Fibroblast of the conjunctiva (primary cell): ENCODE measurements around the gene PCA3.
A peak's percentile ranks its signal among the peaks of the same experiment; 100 is the strongest.
"Not testable (repeated sequence)": the region's sequence is repeated elsewhere in the genome, so short reads cannot be mapped to it uniquely, and the experiment has no call there.

ENCODE experiments used
- DNase-seq: peaks from one replicate; pipeline ENCODE4 v3.0.0-alpha.2; 2010; ENCODE audit warnings: low read depth

Gene PCA3

DNA sequence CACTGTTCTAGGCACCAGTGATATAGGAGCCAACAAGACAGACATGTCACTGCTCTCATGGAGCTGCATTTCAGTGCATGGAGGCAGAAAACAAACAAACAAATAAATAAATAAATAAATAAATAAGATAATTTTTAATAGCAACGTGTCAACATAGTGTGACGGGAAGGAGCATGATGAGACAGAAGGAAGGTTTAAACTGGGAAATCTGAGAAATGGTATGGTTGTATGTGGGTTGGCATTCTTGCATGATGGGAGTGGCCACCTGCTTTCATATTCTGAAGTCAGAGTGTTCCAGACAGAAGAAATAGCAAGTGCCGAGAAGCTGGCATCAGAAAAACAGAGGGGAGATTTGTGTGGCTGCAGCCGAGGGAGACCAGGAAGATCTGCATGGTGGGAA, at the start of gene PCA3:
Gene PCA3, plus strand, starts transcription at position 301 of the 400 bp plus-strand sequence.
- DNase-seq = no peak

DNA sequence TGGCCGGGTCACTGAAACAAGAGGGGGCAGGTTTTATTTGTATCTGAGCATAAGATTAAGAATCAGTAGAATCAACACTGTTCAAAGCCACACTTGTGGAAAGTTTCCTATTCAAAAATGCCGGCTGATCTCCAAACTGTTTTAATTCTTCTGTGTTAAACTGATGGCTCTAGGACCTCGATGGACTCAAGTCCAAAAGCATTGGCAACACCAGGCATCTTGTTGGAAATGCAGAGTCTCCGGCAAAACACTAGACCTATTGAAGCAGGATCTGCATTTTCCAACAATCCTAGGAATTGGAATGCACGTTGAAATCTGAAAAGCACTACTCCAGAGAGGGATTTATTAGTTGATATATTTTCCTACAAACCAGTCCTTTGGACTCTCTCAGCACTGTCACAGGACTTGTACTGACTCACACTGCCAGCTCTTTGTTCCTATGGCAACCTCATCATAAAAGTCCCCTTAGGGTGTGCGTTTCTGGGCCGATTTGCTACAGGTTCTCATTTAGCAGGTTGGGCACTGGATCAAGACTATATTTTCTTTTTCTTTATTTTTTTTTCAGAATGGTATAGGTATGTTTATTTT, 48.1 kb upstream of the PCA3 start:
- no peak for DNase-seq

GRCh38 chr9:76717176-76717575, 47.1 kb upstream of the PCA3 start:
- no peak for DNase-seq

DNA sequence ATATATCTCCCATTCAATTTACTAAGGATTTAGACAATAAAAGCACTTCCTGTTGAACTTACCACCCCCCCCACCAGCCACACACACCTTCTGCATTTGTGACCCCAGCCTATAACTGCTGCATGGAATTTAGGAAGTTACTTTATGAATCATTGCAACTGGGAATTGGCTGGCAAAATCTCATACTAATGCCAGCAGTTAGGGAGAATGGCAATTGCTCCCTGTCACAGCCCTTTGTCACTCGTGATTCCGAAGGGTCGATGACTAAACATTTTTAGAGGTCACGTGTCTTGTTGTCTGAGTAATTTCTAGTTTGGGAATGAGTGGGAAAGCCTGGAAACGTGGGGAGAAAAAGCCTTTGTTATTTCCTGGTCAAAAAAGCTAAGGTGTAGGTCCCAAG, 46.6 kb upstream of the PCA3 start:
- no peak for DNase-seq

DNA sequence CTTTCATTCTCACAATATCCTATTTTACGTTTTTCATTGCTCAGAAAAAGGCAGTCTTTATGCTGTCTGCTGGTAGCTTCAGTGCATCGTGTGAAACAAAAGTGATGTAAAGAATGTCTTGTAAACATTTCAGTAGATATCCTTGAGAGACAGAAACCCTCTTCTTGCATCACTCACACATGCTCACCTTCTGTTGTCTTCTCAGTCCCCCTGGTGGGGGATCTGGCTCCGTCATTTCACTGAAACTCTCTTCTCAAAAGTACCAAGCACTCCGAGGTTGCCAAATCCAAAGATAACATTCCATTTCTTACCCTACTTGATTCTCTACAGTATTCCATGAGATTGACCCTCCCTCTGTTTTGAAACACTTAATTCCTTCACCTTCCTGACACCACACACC, 46.1 kb upstream of the PCA3 start:
- no peak for DNase-seq

- no peak for DNase-seq
Observed at GRCh38 chr9:76720245-76720644, 44.0 kb upstream of the PCA3 start.

DNA sequence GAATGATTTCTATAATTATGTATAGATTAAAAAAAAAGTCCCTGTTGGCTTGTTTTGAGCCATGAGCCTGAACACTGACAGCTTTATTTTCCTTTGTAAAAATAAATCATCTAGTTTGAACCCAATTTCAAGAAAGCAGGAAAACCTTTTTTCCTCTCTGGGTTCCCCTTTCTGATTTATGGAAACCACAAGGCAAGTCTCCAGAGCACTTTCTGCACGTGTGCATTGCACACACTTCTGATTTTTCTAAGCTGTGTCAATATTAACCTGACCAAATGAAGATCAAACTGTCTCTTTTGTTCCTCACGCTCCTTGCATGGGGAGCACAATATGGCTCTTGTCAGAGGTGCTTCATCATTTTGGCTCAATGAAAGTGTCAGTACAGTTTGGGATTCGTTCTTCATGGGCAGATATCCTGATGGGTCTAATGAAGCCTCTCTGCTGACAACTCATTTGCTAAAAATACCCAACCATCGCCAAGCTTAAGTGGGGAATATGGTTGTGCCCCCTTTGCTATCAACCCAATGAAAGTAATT, 39.2 kb upstream of the PCA3 start:
- DNase-seq = no peak

GRCh38 chr9:76725885-76726284, 38.4 kb upstream of the PCA3 start:
- DNase-seq = no peak

DNA sequence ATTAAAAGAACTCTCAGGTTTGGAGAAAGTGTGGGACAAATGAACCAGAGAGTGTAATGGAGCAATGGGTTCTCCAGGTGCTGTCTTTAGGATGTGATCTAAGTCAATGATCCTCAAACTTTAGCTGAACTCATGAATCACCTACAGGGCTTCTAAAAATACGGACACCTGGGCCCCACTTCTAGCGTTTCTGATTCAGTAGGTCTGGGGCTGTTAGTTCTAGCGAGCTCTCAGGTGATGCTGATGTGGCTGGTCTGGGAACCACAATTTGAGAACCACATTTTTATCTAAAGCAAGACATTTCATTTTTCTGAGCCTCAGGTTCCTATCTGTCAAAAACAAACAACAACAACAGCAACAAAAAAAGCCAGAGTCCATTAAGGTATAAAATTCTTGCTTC, 35.1 kb upstream of the PCA3 start:
- no peak for DNase-seq

GRCh38 chr9:76729980-76730737, 34.1 kb upstream of the PCA3 start:
- DNase-seq = no peak

DNA sequence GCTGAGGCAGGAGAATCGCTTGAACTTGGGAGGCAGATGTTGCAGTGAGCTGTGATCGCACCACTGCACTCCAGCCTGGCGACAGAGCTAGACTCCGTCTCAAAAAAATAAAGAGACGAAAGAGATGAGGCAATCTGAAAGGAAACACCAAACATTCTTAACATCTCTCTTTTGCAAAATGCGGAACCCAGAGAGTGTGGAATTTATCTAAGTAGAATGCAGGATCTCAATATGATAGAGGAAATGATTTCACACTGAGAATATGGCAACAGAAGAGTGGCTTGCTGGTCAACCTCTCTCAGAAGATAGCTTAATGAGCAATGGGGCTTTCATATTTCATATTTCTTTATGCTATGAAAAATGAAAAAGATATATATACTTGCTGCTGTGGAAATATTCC, 33.4 kb upstream of the PCA3 start:
- no peak for DNase-seq

- no peak for DNase-seq
Observed at GRCh38 chr9:76732341-76732958, 31.8 kb upstream of the PCA3 start.

DNA sequence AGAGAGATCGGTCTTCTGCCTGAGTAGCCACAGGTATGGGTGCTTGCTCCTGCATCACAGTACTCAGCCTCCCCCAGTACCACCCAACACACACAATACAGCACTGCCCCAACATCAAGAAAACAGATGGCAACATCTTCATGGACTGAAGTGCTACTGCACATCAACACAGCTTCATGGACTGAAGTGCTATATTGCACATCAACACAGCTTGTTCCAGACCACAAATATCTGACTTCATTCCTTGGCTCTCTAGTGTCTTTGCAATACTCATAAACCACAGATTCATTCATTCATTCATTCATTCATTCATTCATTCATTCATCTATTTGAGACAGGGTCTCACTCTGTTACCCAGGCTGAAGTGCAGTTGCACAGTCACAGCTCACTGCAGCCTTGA, 31.1 kb upstream of the PCA3 start:
- DNase-seq = no peak

DNA sequence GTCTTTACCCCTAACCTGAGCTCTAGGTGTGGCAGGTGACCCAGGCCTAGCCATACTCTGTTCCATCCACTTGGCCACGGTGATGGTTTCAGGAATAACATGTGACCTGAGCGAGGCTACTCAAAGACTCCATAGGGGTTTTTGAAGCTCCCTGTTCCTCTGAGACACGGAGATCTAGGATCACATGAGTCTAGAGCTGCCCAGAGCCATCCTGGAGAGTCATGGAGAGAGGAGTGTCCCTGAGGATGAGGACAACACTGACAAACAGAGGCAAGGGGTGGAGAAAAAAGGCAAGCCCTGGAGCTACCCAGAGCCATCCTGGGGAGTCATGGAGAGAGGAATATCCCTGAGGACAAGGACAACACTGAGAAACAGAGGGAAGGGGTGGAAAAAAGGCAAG, 29.5 kb upstream of the PCA3 start:
- DNase-seq = no peak

- no peak for DNase-seq
Observed at GRCh38 chr9:76737154-76737902, 26.9 kb upstream of the PCA3 start.

DNA sequence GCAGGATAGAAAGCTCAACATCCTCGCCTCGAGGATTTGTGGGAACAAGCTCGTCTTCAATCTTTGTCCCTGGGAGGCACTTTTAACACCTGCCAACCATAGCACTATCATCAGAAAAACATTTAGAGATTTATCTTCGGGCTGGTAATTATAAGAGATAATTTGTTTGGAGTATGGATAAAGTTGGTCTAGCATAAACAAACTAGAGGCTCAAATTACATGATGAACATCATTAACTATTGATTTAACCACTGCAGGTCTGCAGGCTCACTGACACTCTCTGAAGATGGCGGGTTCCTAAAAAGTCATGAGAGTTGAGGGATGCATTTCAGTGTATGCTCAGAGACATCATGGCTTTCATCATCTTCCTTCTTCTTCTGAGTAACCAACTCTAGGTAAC, 25.8 kb upstream of the PCA3 start:
- no peak for DNase-seq

- no peak for DNase-seq
Observed at GRCh38 chr9:76741524-76741923, 22.7 kb upstream of the PCA3 start.

DNA sequence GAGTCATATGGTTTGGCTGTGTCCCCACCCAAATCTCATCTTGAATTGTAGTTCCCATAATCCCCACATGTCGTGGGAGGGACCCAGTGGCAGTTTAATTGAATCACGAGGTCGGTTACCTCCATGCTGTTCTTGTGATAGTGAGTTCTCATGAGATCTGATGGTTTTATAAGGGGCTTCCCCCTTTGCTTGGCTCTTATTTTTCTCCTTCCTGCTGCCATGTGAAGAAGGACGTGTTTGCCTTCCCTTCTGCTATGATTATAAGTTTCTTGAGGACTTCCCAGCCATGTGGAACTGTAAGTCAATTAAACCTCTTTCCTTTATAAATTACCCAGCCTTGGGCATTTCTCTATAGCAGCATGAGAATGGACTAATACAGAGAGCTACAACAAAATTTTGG, 21.3 kb upstream of the PCA3 start:
- DNase-seq = not testable (repeated sequence)

- DNase-seq = no peak
Observed at GRCh38 chr9:76743931-76744330, 20.3 kb upstream of the PCA3 start.

DNA sequence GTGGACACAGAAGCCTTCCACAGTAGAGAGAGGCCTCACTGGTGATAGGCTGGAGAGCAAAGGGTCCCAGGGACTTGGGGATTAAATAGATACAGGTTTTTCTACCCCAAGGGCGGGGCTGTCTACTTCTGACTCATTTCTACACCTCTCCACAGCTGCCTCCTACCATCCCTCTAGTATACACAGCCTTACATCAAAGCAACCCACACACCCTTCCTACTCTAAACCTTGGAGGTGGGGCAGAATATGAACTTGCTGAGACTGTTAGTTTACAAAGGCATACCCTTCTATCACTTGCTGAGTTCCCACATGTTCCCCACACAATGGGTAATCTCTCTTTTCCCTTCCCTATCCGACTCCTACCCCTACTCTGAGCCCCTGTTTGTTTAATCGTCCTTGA, 19.9 kb upstream of the PCA3 start:
- no peak for DNase-seq

- no peak for DNase-seq
Observed at GRCh38 chr9:76751001-76751400, 13.2 kb upstream of the PCA3 start.

DNA sequence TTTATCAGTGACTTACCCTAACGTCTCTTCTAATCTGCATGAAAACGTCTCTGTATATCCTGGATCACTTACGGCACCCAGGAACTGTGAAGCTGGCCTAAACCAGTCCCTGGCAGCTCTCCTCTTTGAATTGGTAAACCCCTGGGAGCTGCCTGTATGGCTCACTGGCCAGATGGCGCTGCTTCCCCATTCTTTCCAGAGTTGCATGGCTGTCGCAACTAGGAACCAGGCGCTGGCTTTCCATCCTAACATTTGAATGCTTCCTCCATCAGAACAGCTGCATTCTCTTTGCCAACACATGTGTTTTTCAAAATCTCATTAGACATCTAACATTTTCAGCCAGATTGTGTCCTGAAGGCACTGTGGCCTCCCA, 8.0 kb upstream of the PCA3 start:
- peak; percentile 4 for DNase-seq
